Measurements from ENCODE around the gene PTK6.

Gene PTK6

GRCh38 chr20:63556873-63557478, 19.8 kb upstream of the PTK6 start:
- DNase-seq, result no peak

GRCh38 chr20:63555661-63556381, 18.6 kb upstream of the PTK6 start:
- DNase-seq, result no peak

GRCh38 chr20:63554361-63555278, 17.4 kb upstream of the PTK6 start:
- DNase-seq, result no peak

GRCh38 chr20:63553933-63554290, 16.7 kb upstream of the PTK6 start, which contains the start of gene FNDC11:
Gene FNDC11, plus strand, starts transcription at chr20:63554159. Its CDS starts 1,505 bp downstream, at chr20:63555664.
- DNase-seq, result no peak

GRCh38 chr20:63553251-63553932, 16.2 kb upstream of the PTK6 start:
- no peak for DNase-seq

- DNase-seq, result no peak
Measured at GRCh38 chr20:63552481-63553249, 15.5 kb upstream of the PTK6 start.

GRCh38 chr20:63551068-63551467, 13.9 kb upstream of the PTK6 start:
- no peak for DNase-seq

- no peak for DNase-seq
Measured at GRCh38 chr20:63549679-63550282, 12.6 kb upstream of the PTK6 start.

- DNase-seq, result no peak
Measured at GRCh38 chr20:63549019-63549418, 11.8 kb upstream of the PTK6 start.

GRCh38 chr20:63548542-63548941, 11.4 kb upstream of the PTK6 start:
- no peak for DNase-seq

GRCh38 chr20:63547725-63548480, 10.7 kb upstream of the PTK6 start, which contains the start of gene SRMS:
Gene SRMS, minus strand, starts transcription at chr20:63547749. Its CDS starts 286 bp downstream, at chr20:63547463.
- no peak for DNase-seq

- no peak for DNase-seq
Measured at GRCh38 chr20:63546956-63547724, 10.0 kb upstream of the PTK6 start.

GRCh38 chr20:63546256-63546955, 9.2 kb upstream of the PTK6 start:
- DNase-seq, result no peak

- DNase-seq, result no peak
Measured at GRCh38 chr20:63545814-63546213, 8.6 kb upstream of the PTK6 start.

GRCh38 chr20:63544958-63545516, 7.9 kb upstream of the PTK6 start:
- DNase-seq, result no peak

GRCh38 chr20:63544241-63544957, 7.2 kb upstream of the PTK6 start:
- DNase-seq, result no peak

GRCh38 chr20:63543733-63544132, 6.6 kb upstream of the PTK6 start:
- no peak for DNase-seq

- no peak for DNase-seq
Measured at GRCh38 chr20:63543131-63543530, 6.0 kb upstream of the PTK6 start.

Data from hippocampal formation (tissue), 2 donors.